Measurements from ENCODE around the gene OSER1.

OSER1 gene

DNA sequence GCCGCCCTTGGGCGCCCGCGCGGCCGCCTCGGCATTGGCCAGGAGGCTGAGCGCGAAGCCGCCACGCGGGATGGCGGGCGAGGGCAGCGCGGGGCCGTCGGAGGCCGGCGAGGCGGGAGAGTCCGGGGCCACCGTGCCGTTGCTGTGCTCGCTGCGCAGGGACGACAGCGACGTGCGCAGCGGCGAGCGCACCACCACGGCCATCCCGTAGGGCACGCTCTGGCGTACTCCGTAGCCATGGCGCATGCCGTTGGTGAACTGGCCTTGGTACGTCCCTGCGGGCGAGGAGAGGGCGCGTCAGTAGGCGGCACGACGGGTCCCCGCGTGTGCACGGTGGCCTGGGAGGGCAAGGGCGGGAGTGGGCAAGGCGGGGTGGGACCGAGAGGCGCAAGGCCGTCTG, 50.4 kb downstream of the OSER1 start:
- Histone ChIP-seq H3K9me3 (ENCODE audit: control insufficient read depth, insufficient read depth, low read depth, low read length) (no peaks in the 10 kb centered on the region), H3K4me3 (ENCODE audit: low read depth, low read length) (no peak overlapping the region), H3K27ac (ENCODE audit: extremely low read depth, low read depth, low read length) (no peak overlapping the region), H3K4me1 (ENCODE audit: control insufficient read depth, insufficient read depth, low read length) (no peaks in the 10 kb centered on the region), H3K36me3 (ENCODE audit: control insufficient read depth in 2 of 2, insufficient read depth in 1 of 2, low read length in 2 of 2) (no peaks in the 10 kb centered on the region)
- TF ChIP-seq SCRT2 (tag by site-specific recombination; IDR thresholded peaks at IDR 0.05), result no peak
- ChIA-PET POLR2A (no interaction called here), CTCF (interaction anchor here (0.6 to 0.9 kb wide), 3 partner anchors 151 to 275 kb away, joined by 4 to 5 read pairs (median 4); partner anchors contain the start of gene FITM2)

DNA sequence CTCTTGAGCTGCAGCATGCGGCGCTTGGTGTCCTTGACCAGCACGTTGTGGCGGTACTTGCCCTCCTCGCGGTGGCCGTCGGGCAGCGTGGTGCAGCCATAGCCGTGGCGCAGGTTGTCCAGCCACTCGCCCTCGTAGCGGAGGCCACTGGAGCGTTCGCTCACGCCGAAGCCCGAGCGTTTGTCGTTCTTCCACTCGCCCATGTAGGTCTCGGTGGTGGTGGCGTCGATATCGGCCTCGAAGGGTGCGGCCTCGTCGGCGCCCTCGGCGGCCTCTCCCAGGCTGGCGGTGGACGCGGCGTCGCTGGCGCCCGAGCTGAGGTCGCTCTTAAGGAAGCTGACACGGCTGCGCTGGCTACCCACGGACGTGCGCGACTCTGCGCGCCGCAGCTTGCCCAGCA, 50.9 kb downstream of the OSER1 start:
- CTCF ChIA-PET, result interaction anchor here (0.6 kb wide), 1 partner anchor 276 kb away, joined by 4 read pairs; no protein-coding TSS in a partner anchor
- Histone ChIP-seq H3K36me3 (ENCODE audit: control insufficient read depth in 2 of 2, insufficient read depth in 1 of 2, low read length in 2 of 2) (no peaks in the 10 kb centered on the region), H3K4me3 (ENCODE audit: low read depth, low read length) (no peak overlapping the region), H3K9me3 (ENCODE audit: control insufficient read depth, insufficient read depth, low read depth, low read length) (no peaks in the 10 kb centered on the region), H3K27ac (ENCODE audit: extremely low read depth, low read depth, low read length) (no peak overlapping the region), H3K4me1 (ENCODE audit: control insufficient read depth, insufficient read depth, low read length) (no peaks in the 10 kb centered on the region)
- POLR2A ChIA-PET, result no interaction called here
- TF ChIP-seq SCRT2 (tag by site-specific recombination; IDR thresholded peaks at IDR 0.05), result no peak
- no peak for TF ChIP-seq KLF9 (tag by site-specific recombination; IDR thresholded peaks at IDR 0.05; ENCODE audit: low read depth)
- no peak for TF ChIP-seq ZNF777 (tag by site-specific recombination; IDR thresholded peaks at IDR 0.05; ENCODE audit: borderline replicate concordance)
- no peak for TF ChIP-seq ZNF473 (tag by site-specific recombination; IDR thresholded peaks at IDR 0.05)
- TF ChIP-seq SALL2 (tag by site-specific recombination; IDR thresholded peaks at IDR 0.05; ENCODE audit: borderline replicate concordance), result no peak
- no peak for TF ChIP-seq ZNF16 (tag by site-specific recombination; IDR thresholded peaks at IDR 0.05; ENCODE audit: low read depth)
- TF ChIP-seq, protein P1, sequence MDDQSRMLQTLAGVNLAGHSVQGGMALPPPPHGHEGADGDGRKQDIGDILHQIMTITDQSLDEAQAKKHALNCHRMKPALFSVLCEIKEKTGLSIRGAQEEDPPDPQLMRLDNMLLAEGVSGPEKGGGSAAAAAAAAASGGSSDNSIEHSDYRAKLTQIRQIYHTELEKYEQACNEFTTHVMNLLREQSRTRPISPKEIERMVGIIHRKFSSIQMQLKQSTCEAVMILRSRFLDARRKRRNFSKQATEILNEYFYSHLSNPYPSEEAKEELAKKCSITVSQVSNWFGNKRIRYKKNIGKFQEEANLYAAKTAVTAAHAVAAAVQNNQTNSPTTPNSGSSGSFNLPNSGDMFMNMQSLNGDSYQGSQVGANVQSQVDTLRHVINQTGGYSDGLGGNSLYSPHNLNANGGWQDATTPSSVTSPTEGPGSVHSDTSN (CRISPR knock-in tag; IDR thresholded peaks at IDR 0.05), result no peak
- TF ChIP-seq ZNF324 (tag by site-specific recombination; IDR thresholded peaks at IDR 0.05), result no peak
- TF ChIP-seq ZNF677 (tag by site-specific recombination; IDR thresholded peaks at IDR 0.05), result no peak
- TF ChIP-seq ZNF501 (tag by site-specific recombination; IDR thresholded peaks at IDR 0.05), result no peak
- TF ChIP-seq, protein P2, sequence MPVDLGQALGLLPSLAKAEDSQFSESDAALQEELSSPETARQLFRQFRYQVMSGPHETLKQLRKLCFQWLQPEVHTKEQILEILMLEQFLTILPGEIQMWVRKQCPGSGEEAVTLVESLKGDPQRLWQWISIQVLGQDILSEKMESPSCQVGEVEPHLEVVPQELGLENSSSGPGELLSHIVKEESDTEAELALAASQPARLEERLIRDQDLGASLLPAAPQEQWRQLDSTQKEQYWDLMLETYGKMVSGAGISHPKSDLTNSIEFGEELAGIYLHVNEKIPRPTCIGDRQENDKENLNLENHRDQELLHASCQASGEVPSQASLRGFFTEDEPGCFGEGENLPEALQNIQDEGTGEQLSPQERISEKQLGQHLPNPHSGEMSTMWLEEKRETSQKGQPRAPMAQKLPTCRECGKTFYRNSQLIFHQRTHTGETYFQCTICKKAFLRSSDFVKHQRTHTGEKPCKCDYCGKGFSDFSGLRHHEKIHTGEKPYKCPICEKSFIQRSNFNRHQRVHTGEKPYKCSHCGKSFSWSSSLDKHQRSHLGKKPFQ (tag by site-specific recombination; IDR thresholded peaks at IDR 0.05), result no peak
- no peak for TF ChIP-seq YY2 (tag by site-specific recombination; IDR thresholded peaks at IDR 0.05)
- TF ChIP-seq, protein P3, sequence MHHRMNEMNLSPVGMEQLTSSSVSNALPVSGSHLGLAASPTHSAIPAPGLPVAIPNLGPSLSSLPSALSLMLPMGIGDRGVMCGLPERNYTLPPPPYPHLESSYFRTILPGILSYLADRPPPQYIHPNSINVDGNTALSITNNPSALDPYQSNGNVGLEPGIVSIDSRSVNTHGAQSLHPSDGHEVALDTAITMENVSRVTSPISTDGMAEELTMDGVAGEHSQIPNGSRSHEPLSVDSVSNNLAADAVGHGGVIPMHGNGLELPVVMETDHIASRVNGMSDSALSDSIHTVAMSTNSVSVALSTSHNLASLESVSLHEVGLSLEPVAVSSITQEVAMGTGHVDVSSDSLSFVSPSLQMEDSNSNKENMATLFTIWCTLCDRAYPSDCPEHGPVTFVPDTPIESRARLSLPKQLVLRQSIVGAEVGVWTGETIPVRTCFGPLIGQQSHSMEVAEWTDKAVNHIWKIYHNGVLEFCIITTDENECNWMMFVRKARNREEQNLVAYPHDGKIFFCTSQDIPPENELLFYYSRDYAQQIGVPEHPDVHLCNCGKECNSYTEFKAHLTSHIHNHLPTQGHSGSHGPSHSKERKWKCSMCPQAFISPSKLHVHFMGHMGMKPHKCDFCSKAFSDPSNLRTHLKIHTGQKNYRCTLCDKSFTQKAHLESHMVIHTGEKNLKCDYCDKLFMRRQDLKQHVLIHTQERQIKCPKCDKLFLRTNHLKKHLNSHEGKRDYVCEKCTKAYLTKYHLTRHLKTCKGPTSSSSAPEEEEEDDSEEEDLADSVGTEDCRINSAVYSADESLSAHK (tag by site-specific recombination; IDR thresholded peaks at IDR 0.05), result no peak

DNA sequence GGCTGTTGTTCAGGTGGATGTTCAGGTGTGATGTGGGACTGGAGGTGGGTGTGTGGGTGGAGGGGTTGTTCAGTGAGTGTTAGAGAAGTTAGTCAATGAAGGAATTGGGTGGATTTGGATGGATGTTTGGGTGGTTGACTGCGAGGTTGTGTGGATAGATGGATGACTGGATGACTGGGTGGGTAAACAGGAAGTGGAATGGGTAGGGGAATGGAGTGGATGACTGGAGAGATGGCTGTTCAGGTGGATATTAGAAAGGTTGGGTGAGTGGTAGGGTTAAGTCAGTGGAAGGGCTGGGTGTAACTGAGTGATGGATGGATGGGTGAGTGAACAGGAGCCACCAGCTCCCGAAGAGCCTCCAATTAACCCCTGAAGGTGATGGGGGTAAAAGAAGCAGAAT, 51.4 kb downstream of the OSER1 start:
- H3K4me3 ChIP-seq (ENCODE audit: low read depth, low read length), result no peak overlapping the region
- TF ChIP-seq ZNF366 (tag by site-specific recombination; conservative IDR thresholded peaks at IDR 0.05), result no peak
- 0 out of 2 replicates have a peak, but pooled peaks have one; percentile 21 for TF ChIP-seq ZNF112 (tag by site-specific recombination; IDR thresholded peaks at IDR 0.05)
- CTCF ChIA-PET, result interaction anchor here (1.1 kb wide), 1 partner anchor 31 kb away, joined by 3 read pairs; no protein-coding TSS in a partner anchor
- no peak overlapping the region for H3K27ac ChIP-seq (ENCODE audit: extremely low read depth, low read depth, low read length)
- H3K36me3 ChIP-seq (ENCODE audit: control insufficient read depth in 2 of 2, insufficient read depth in 1 of 2, low read length in 2 of 2), result no peaks in the 10 kb centered on the region
- no peaks in the 10 kb centered on the region for H3K9me3 ChIP-seq (ENCODE audit: control insufficient read depth, insufficient read depth, low read depth, low read length)
- H3K4me1 ChIP-seq (ENCODE audit: control insufficient read depth, insufficient read depth, low read length), result no peaks in the 10 kb centered on the region
- POLR2A ChIA-PET, result no interaction called here

Measured in HEK293 (cell line).